M059J (cell line): ENCODE results near the gene ACTR2. TPM values are rescaled to one million over a fixed set of nuclear protein-coding genes. Genes with fewer than 3 reads are reported as not detected.
"Not testable (repeated sequence)": the region's sequence is repeated elsewhere in the genome, so short reads cannot be mapped to it uniquely, and the experiment has no call there.

Source experiments
- DNase-seq: peaks from one replicate; pipeline ENCODE4 v3.0.0-alpha.2; 2012; ENCODE audit warnings: low read depth
- total RNA-seq: library from RNA; depleted of rRNA; stranded (reverse); fragments of >200 nt; shearing (Covaris generic); gene quantifications from 2 replicates; pipeline ENCODE4 v1.2.3, GENCODE V29; 2014; rRNA removed

Gene ACTR2
- 49.7 and 90.8 TPM in 2 replicates for total RNA-seq

DNA sequence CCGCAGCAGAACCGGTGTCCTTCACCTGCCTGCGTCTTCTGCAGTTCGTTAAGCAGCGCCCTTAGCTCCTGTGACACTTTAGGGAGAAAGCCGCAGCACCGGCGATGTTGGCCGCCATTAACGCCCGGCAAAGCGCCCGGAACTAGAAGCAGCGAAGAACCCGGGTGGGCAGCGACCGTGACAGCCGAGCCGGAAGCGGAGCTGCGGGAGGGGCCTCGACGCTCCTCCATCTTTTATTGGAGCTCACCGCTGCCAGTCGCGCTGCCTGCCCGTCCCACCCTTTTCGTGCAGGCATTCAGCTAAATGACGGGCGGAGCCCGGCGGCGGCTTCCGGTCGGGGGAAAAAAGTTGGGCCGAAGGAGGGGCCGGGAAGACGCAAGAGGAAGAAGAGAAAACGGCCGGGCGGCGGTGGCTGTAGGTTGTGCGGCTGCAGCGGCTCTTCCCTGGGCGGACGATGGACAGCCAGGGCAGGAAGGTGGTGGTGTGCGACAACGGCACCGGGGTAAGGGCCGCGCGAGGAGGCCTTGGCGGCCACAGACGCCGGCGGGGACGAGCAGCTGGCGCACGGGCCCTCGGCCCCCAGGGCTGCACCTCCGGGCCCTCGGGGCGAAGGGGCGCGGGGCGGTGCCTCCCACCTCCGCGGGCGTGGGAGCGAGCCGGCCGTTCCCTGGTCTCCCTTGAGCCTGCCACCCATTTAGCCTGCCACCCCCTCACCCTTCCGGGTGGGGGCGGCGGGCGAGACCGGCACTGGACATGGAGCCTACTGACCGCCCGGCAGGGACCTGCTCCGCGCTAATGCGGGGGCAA, at the start of gene ACTR2:
Gene ACTR2, plus strand, starts transcription at position 376 of the 807 bp plus-strand sequence. Its CDS starts 79 bp downstream, at position 455.
- DNase-seq, result peak; percentile 93

DNA sequence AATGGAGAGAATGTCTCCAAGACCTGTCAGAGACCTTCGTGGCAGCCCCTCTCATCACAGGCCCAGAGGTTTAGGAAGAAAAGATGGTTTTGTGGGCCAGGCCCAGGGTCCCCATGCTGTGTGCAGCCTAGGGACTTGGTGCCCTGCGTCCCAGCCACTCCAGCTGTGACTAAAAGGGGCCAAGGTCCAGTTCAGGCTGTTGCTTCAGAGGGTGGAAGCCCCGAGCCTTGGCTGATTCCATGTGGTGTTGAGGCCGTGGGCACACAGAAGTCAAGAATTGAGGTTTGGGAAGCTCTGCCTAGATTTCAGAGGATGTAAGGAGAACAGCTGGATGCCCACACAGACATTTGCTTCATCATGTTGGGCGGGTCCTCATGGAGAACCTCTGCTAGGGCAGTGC, 45.1 kb upstream of the ACTR2 start:
- no peak for DNase-seq

DNA sequence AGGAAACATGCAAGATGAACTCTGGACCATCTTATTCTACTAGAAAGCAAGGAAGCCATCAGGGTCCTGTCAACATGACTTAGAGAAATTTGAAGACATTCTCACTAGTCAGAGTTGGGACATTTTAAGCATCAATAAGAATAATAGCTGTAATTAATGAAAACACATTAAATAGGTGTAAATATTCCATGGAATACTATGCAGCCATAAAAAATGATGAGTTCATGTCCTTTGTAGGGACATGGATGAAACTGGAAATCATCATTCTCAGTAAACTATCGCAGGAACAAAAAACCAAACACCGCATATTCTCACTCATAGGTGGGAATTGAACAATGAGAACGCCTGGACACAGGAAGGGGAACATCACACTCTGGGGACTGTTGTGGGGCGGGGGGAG, 44.2 kb upstream of the ACTR2 start:
- not testable (repeated sequence) for DNase-seq

DNA sequence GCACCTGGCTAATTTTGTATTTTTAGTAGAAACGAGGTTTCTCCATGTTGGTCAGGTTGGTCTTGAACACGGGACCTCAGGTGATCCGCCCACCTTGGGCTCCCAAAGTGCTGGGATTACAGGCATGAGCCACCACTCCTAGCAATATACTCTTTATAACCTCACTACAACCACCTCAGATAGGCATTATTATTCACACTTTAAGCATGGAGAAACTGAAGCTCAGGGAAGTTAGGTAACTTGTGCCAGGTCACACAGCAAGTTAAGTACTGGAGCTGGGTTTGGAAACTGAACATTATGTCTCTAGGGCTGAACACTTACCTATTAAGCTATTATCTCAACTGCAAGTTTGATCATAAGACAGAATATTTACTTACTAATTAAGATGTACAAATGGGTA, 42.6 kb upstream of the ACTR2 start:
- no peak for DNase-seq

DNA sequence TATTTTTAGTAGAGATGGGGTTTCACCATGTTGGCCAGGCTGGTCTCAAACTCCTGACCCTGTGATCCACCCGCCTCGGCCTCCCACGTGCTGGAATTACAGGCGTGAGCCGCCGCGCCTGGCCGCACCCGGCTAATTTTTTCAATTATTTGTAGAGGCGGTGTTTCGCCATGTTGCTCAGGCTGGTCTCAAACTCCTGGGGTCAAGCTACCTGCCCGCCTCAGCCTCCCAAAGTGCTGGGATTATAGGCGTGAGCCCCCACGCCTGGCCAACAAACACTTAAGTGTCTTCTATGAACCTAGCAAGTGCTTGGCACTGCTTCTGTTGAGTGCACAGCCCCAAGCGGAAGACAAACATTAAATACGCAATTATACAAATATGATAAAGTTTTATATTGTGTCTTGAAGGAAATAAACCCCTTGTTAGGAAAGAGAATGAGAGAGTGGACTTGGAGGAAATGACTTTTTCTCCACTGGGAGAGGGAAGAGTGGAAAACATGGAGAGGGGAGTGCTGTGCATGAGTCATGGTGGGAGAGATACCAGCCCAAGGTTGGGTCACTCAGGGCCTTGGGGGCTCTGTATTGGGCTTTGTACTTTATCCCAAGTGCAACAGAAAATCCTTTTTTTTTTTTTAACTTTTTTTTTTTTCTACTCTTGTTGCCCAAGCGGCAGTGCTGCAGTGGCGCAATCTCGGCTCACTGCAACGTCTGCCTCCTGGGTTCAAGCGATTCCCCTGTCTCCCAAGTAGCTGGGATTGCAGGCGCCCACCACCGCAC, 41.4 kb upstream of the ACTR2 start:
- no peak for DNase-seq

DNA sequence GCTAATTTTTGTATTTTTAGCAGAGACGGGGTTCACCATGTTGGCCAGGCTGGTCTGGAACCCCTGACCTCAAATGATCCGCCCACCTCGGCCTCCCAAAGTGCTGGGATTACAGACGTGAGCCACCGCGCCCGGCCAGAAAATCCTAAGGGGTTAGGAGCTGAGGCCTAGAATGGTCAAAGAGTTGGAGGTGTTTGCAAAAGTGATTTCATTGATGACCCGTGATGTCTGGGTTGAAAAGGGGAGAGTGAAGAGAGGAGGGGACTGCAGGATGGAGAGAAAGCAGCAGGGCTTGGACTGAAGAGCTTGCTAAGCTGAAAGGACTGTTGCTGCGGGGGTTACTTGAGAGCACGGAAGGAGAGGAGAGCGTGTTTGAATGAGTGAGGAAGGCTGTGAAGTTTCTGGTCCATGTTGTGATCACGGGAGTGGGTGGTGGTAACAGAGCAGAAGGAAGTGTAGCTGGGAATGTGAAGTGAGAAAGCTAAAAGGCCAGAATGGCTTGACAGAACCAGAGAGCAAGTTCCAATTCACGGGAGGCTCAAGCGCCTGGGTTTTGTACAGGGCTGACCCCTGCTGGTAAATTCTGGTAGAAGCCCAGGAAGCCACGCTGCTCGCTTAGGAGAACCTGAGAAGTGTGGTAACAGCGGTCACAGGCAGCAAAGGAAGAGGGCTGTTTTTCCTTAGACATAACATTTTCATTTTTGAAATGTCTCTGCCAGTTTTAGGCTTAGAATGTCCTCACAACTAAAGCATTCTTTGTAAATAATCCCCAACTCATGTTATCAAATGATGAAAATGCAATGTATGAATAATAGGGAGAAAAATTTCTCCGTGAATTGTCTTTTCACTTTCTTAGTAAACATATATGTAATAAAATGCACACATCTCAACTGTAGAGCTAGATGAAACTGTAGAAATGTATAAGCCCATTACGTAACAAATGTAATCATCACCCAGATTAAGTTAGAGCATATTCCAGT, 40.5 kb upstream of the ACTR2 start:
- peak; percentile 73 for DNase-seq

DNA sequence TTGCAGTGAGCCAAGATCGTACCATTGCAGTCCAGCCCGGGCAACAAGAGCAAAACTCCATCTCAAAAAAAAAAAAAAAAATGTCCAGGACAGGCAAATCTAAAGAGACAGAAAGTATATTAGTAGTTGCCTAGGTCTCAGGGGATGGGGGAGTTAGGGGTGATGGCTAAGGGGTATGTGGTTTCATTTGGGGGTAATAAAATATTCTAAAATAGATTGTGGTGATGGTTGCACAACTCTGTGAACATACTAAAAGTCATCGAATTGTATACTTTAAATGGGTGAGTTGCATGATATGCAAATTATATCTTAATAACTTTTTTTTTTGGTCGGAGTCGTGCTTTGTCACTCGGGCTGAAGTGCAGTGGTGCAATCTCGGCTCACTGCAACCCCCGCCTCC, 34.2 kb upstream of the ACTR2 start:
- DNase-seq, result no peak

DNA sequence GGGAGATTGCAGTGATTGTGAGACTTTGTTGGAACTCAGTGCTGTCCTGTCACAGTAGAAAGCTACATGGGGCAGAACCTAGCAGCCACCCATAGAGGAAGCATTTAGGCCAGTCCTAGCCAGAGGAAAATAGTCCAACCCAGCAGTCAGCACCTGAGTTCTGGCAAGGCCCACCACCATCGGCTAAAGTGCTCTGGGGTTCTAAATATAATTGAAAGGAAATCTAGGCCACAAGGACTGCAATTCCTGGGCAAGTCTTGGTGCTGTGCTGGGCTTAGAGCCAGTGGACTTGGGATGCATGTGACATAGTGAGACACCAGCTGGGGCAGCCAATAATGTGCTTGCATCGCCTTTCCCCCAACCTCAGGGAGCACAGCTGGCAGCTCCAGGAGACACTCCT, 28.9 kb upstream of the ACTR2 start:
- peak; percentile 9 for DNase-seq

DNA sequence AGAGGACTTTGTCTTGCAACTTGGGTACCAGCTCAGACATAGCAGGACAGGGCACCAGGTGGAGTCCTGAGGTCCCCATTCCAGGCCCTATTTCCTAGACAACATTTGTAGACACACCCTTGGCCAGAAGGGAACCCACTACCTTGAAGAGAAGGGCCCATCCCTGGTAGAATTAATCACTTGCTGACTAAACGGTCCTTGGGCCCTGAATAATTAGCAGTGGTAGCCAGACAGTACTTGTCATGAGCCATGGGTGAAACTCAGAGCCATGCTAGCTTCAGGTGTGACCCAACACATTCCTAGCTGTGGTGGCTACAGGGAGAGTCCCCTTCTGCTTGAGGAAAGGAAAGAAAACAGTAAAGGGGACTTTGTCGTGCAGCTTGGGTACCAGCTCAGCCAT, 28.5 kb upstream of the ACTR2 start:
- peak; percentile 16 for DNase-seq

DNA sequence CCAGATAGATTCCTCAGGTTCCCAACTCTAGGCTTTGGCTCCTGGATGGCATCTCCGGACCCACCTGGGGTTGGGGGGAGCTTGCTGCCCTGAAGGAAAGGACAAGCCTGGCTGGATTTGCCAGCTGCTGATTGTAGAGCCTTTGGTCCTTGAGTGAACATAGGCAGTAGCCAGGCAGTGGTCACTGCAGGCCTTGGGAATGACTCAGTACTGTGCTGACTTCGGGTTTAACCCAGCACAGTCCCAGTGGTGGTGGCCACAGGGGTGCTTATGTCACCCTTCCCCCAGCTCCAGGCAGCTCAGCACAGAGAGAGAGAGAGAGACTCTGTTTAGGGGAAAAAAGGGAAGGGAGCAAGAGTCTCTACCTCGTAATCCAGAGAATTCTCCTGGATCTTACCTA, 27.7 kb upstream of the ACTR2 start:
- peak; percentile 76 for DNase-seq

DNA sequence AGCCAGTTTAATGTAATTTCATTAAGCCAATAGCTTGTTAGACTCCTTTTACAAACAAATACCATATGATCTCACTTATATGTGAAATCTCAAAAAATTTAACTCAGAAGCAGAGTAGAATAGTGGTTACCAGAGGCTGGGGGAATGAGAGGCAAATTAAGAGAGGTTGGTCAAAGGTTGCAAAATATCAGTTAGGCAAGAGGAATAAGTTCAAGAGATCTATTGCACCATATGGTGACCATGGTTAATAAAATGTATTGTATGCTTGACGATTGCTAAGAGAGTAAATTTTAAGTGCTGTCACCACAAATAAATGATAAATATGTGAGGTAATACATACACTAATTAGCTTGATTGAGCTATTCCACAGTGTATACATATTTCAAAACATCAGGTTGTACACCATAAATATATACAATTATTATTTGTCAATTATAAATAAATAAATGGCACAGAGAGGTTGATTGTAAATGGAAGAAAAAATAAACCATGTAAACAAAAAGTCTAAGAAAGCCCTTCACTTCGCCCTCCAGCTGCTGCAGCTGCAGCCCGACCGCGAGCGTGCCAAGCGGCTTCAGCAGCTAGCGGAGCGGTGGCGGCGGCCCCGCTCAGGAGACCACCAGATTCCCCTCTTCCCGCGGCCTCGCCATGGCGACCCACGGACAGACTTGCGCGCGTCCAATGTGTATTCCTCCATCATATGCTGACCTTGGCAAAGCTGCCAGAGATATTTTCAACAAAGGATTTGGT, 23.0 kb upstream of the ACTR2 start:
- DNase-seq, result no peak

DNA sequence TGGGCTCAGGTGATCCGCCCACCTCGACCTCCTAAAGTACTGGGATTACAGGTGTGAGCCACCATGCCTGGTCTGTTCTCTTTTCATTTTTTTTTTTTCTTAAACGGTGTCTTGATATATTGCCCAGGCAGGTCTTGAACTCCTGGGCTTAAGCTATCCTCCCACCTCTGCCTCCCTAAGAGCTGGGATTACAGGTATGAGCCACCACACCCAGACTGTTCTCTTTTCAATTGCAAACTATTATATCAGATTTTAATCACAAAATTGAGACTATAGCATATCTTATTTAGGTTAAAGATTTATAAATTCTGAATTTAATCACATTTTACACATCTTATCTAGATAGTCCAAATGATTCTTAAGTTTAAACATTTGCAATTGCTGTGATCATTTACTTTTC, 15.5 kb upstream of the ACTR2 start:
- DNase-seq, result no peak

DNA sequence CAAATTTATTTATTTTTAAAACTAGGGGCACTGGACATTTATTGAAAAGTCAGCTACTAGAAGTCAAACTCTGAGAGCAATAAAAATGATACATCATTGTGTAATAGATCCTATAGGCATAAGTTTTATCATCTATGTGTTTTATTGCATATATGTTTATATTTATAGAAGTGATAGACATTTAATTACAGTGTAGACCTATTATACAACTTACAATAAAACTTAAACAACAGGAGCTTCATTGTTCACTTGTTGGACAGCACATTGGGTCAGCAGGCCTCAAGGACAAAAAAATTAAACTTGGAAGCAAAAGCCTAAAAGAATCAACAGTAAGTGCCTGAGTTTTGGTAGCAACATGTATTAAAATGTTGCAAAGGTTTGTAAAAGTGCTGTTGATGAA, 15.0 kb upstream of the ACTR2 start:
- no peak for DNase-seq

DNA sequence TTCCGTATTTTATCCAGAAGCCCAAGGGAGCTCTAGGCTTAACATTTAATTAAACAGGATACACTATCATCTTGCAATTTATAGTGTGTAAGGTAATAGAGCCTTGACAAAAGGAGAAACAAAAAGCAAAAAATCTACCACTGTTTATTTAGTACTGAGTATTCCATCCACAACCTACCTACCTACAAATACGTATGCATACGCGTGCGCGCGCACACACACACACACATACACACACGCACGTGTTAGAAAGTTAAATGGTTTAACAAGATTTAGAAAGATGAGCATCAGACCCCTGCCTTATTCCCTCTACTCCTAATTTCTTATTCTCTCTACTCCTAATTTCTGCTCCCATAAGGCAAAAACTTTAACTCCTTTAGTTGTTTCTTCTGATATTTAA, 14.6 kb upstream of the ACTR2 start:
- no peak for DNase-seq

DNA sequence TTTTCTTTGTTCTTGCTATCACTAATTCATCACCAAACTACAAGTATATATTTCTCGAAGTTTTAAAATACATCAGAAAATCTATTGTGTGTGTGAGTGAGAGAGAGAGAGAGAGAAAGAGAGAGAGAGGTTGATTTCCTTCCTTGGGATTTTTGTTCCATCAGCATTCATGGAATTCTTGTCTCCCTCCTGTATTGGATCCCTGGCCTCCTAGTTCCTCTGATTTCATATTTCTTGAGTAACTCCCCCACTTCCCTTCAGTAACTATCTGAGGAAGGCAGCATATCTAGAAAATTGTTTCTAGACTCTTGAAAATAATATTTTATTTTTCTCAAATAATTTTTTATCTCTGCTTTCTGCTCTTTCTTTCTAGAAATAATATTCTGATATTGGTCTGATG, 13.3 kb upstream of the ACTR2 start:
- no peak for DNase-seq

DNA sequence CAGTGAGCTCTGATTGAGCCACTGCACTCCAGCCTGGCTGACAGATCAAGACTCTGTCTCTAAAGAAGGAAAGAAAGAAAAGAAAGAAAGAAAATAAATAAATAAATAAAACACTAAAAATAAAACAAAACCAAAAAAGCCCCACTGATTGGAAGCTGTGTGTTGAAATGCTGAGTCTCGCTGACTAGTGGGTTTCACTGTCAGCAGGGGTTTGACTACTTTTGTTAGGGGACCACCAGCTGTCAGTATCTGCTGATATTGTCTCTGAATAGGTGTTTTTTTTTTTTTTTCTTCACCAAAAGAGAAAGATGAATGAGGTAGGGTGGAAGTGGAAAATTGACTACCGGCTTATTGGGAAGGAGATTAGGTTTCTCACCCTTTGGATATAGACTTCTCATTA, 12.8 kb upstream of the ACTR2 start:
- no peak for DNase-seq

DNA sequence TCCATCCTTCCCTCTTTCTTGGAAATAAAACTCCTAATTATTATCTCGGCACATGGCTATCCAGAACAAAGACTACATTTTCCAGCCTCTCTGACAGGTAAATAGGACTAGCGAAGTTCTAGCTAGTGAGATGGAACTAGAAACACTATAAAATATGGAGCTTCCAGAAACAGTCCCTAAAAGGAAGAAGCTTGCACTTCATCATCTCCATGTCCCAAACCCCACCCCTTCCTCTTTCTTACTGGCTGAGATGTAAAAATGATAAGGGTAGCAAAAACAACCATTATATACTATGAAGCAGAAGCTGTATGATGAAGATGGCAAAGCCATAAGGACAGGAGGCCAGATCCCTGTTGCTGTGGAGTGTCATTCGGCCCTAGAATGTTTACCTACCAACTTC, 11.7 kb upstream of the ACTR2 start:
- DNase-seq, result no peak

DNA sequence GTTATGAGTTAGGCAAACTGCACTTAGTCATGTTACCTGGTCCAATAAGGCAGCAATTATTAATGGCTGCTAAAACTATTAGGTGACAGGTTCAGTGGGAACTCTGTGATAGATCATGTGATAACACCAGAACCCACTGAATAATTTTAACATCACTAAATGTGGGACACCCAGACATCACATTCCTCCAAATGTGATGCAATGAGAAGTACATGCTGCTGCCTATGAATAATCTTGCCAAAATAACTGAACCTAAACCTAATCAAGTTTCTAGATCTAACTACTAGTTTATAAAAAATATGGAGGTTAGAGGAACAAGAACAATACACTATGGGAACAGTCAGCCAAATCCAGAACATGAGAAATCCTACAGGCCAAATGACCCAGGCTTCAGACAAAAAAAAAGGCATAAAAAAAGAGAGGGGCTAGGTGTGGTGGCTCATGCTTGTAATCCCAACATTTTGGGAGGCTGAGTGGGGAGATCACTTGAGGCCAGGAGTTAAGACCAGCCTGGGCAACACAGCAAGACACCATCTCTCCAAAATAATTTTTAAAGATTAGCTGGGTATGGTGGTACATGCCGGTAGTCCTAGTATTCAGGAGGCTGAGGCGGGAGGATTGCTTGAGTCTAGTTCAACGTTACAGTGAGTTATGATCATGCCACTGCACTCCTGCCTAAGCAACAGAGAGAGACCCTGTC, 7.0 kb upstream of the ACTR2 start:
- no peak for DNase-seq

DNA sequence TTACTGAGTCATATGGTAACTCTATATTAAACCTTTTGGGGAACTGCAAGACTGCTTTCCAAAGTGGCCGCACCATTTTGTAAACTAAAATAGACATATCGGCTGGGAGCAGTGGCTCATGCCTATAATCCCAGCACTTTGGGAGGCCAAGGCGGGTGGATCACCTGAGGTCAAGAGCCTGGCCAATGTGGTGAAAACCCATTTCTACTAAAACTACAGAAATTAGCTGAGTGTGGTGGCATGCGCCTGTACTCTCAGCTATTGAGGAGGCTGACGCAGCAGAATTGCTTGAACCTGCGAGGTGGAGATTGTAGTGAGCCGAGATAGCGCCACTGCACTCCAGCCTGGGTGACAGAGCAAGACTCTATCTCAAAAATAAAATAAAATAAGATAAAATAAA, 6.4 kb upstream of the ACTR2 start:
- DNase-seq, result not testable (repeated sequence)

DNA sequence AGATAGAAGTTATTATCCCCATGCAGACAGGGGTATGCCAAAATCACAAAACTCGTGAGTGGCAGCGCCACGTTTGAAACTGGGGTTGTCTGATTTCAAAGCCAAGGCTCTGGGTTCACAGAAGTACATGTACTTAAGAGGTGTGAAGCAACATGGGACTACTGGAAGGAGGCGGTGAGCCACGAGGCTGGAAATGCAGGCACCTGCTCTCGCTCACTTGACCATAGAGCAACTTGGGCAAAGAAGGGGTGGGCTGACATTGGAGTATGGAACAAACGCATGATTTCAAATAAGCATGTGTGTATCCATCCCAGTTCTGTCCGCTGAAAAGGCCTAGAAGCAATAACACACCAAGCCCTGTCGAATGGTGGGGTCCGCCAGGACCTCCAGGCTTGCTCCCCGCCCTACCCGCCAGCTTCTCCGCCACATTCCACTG, 593 bp upstream of the ACTR2 start:
- peak; percentile 8 for DNase-seq
